ENCODE results near the gene TRAF2. TPM values are rescaled to one million over a fixed set of nuclear protein-coding genes. Genes with fewer than 3 reads are reported as not detected.
"Not testable (repeated sequence)": the region's sequence is repeated elsewhere in the genome, so short reads cannot be mapped to it uniquely, and the experiment has no call there.

The TRAF2 gene
- total RNA-seq, 2 donors from 2014 or later: 53.5 to 73.3 TPM

GRCh38 chr9:136843801-136844740 lies 42.2 kb upstream of the TRAF2 start:
- Mint-ChIP-seq H3K4me1 (ENCODE audit: low read depth) (peaks cover 29% of the 10 kb centered on the region), H3K4me3 (peak overlapping the region; percentile 62 to 63)
- H3K9me3 Mint-ChIP-seq; H3K36me3 Mint-ChIP-seq (ENCODE audit: insufficient read depth in 2 of 2); H3K27ac Mint-ChIP-seq; H3K27me3 Mint-ChIP-seq (ENCODE audit: low read depth): not testable (repeated sequence)
- DNase-seq: peak; percentile 71 to 75
- ATAC-seq (replicated peaks in 1 of 2): peak; percentile 18 to 23

DNA sequence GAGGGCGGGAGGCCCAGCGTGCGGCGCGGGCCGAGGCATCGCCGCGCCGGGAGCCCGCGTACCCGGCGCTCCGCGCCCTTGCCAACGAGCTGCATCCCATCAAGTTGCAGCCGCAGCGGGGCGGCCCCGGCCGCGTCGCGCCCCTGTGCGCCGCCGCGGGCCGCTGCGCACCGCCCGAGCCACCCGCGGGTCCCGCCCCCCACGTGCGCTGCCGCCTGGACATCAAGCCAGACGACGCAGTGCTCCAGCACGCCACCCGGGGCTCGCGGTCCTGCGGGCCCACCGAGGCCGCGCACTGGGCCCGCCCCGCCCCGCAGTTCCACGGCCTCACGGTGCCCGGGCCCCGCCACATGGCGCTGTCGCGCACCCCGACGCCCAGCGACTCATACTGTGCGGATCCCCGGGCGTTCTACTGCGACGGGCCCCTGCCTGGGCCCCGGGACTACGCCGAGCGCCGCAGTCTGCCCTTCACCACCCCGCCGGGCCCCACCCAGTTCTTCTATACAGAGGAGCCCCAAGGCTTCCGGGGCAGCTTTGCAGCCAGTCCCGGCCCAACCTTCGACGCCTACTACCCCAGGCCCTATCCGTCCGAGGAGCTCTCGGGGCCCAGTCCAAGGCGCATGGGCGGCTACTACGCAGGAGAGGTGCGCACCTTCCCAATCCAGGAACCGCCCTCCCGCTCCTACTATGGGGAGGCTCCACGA lies 41.4 kb upstream of the TRAF2 start:
- DNase-seq: peak in 1 of 2 donors; percentile 37
- Mint-ChIP-seq H3K4me3 (peak overlapping the region; percentile 25 to 37), H3K27me3 (ENCODE audit: low read depth) (no peaks in the 10 kb centered on the region), H3K4me1 (ENCODE audit: low read depth) (peaks cover 29% of the 10 kb centered on the region), H3K36me3 (ENCODE audit: insufficient read depth in 2 of 2) (peaks cover 3 to 8% of the 10 kb centered on the region in 2 donors), H3K9me3 (no peaks in the 10 kb centered on the region), H3K27ac (no peak overlapping the region)
- ATAC-seq (replicated peaks in 1 of 2): no peak

DNA sequence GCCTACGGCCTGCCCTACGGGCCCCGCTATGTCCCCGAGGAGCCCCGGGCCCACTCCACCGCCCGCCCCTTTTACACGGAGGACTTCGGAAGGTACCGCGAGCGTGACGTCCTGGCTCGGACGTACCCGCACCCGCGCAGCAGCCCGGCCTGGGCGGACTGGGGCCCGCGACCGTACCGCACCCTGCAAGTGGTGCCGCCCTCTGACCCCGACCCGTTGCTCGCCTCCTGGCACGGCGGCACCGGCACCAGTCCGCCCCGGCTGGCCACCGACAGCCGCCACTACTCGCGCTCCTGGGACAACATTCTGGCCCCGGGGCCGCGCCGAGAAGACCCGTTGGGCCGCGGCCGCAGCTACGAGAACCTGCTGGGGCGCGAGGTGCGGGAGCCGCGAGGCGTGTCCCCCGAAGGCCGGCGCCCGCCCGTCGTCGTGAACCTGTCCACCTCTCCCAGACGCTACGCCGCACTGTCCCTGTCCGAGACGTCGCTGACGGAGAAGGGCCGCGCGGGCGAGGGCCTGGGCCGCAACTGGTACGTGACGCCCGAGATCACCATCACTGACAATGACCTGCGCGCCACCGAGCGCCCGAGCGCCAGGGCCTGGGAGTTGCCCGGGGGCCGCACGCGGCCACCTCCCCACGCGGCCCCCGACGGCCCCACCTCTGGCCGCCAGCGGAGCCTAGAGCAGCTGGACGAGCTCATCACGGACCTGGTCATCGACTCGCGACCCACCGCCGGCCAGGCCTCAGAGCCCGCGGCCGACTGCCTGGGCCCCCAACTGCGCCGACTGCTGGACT lies 40.7 kb upstream of the TRAF2 start:
- peak overlapping the region; percentile 25 to 37 for H3K4me3 Mint-ChIP-seq
- no peaks in the 10 kb centered on the region for H3K9me3 Mint-ChIP-seq
- DNase-seq (no peak), ATAC-seq (replicated peaks in 1 of 2) (no peak)
- H3K27ac Mint-ChIP-seq: no peak overlapping the region
- peaks cover 3 to 8% of the 10 kb centered on the region in 2 donors for H3K36me3 Mint-ChIP-seq (ENCODE audit: insufficient read depth in 2 of 2)
- H3K27me3 Mint-ChIP-seq (ENCODE audit: low read depth): no peaks in the 10 kb centered on the region
- H3K4me1 Mint-ChIP-seq (ENCODE audit: low read depth): peaks cover 32% of the 10 kb centered on the region

DNA sequence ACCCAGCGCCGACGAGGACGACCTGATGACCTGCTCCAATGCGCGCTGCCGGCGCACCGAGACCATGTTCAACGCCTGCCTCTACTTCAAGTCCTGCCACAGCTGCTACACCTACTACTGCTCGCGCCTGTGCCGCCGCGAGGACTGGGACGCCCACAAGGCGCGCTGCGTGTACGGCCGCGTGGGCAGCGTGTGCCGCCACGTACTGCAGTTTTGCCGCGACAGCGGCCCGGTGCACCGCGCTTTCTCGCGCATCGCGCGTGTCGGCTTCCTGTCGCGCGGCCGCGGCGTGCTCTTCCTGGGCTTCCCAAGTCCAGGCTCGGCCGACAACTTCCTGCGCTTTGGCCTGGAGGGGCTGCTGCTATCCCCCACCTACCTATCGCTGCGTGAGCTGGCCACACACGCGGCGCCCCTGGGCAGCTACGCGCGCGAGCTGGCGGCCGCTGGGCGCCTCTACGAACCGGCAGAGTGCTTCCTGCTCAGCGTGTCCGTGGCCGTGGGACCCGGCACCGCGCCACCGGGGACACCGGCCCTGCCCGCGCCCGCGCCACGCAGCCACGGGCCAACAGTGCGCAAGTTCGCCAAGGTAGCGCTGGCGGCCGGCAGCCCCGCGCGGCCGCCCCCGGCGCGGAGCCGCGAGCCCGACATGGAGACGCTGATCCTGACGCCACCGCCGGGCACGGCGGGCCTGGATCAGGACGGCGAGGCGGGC lies 39.8 kb upstream of the TRAF2 start:
- Mint-ChIP-seq H3K4me1 (ENCODE audit: low read depth) (peaks cover 29% of the 10 kb centered on the region), H3K27ac (peak overlapping the region; percentile 89), H3K4me3 (peak overlapping the region; percentile 67 to 99), H3K9me3 (no peaks in the 10 kb centered on the region), H3K27me3 (ENCODE audit: low read depth) (no peaks in the 10 kb centered on the region), H3K36me3 (ENCODE audit: insufficient read depth in 2 of 2) (peaks cover 3 to 8% of the 10 kb centered on the region in 2 donors)
- ATAC-seq (replicated peaks in 1 of 2): no peak
- DNase-seq: peak in 1 of 2 donors; percentile 40

- Mint-ChIP-seq H3K4me3 (peak overlapping the region; percentile 92 to 99), H3K9me3 (no peaks in the 10 kb centered on the region), H3K36me3 (ENCODE audit: insufficient read depth in 2 of 2) (peaks cover 3 to 8% of the 10 kb centered on the region in 2 donors), H3K4me1 (ENCODE audit: low read depth) (peaks cover 22% of the 10 kb centered on the region), H3K27ac (peak overlapping the region; percentile 68), H3K27me3 (ENCODE audit: low read depth) (no peaks in the 10 kb centered on the region)
- DNase-seq (peak; percentile 28 to 47), ATAC-seq (replicated peaks in 1 of 2) (no peak)
Observed at GRCh38 chr9:136847088-136847825, 39.1 kb upstream of the TRAF2 start.

DNA sequence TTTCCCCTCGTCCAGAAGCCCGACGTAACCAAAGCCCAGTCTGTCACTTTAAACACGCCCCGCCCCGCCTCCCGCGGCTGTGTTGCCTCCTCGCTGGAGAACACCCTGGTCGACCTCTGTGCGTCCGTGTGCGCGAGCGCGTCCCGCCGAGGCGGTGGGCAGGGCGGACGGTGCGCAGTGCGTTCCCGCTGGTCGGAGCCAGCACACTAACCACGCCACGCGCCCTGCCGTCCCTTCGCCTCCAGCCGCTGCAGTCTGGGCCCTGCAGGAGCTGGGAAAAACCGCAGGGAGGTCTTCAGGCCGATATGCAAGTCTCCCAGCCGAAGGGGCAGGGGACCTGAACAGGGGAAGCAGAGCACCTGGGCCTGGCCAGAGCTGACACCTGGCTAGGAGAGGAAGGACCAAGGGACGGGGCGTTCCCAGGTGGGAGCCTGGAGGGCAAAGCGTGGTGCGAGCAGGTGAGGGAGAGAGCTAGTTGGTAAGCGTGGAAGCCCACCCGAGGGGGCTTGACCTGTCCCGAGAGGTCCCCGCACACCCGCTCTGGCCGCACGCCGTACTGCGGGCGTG lies 38.4 kb upstream of the TRAF2 start:
- Mint-ChIP-seq H3K9me3 (no peaks in the 10 kb centered on the region), H3K27me3 (ENCODE audit: low read depth) (no peaks in the 10 kb centered on the region), H3K4me1 (ENCODE audit: low read depth) (peaks cover 19% of the 10 kb centered on the region), H3K36me3 (ENCODE audit: insufficient read depth in 2 of 2) (peaks cover 3 to 8% of the 10 kb centered on the region in 2 donors), H3K4me3 (peak overlapping the region; percentile 92 to 99), H3K27ac (peak overlapping the region; percentile 51)
- DNase-seq (peak; percentile 91 to 94), ATAC-seq (replicated peaks in 1 of 2) (peak; percentile 51 to 53)

GRCh38 chr9:136848393-136849037 lies 37.8 kb upstream of the TRAF2 start:
- DNase-seq (peak; percentile 58 to 65), ATAC-seq (replicated peaks in 1 of 2) (peak; percentile 2 to 3)
- peak overlapping the region; percentile 92 to 99 for H3K4me3 Mint-ChIP-seq
- peaks cover 3 to 8% of the 10 kb centered on the region in 2 donors for H3K36me3 Mint-ChIP-seq (ENCODE audit: insufficient read depth in 2 of 2)
- no peaks in the 10 kb centered on the region for H3K27me3 Mint-ChIP-seq (ENCODE audit: low read depth)
- H3K27ac Mint-ChIP-seq: peak overlapping the region; percentile 72
- H3K4me1 Mint-ChIP-seq (ENCODE audit: low read depth): peaks cover 19% of the 10 kb centered on the region
- no peaks in the 10 kb centered on the region for H3K9me3 Mint-ChIP-seq

DNA sequence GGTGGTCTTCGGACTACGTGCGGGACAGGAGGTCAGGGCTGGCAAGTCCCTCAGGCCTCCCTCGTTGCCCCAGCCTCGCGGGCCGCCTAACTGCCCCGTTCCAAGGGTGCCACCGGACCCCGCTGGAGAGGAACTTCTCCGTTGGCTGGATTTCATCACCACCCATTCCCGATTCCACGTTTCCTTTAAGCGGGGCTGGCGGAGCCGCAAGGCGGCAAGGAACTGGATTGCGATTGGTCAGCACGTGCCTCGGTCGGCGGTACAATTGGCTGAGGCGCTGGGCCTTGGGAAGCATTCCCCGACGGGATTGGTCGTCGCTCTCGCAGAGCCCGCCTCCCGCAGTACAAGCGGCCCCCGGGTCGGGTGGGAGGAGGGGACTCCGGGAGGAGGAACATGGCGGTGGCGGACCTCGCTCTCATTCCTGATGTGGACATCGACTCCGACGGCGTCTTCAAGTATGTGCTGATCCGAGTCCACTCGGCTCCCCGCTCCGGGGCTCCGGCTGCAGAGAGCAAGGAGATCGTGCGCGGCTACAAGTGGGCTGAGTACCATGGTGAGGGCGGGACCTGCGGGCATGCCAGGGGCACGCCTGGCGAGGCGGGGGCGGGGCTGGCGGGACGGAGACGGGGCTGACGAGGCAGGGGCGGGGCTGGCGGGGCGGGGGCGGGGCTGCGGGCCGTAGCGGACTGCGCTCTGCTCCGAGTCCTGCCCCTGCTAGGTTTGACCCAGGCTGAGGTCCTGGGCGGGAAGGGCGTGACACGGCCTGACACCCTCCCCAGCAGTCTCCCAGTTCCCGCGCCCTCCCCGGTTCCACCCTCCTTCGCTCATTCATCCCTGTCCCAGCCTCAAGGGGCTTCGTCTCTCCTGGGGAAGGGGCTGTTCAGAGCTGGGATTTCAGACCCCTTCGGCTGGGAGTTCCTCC lies 37.0 kb upstream of the TRAF2 start, which contains the start of gene PHPT1:
Gene PHPT1, plus strand, starts transcription at position 372 of the 922 bp plus-strand sequence. Its CDS starts 22 bp downstream, at position 394.
- Mint-ChIP-seq H3K36me3 (ENCODE audit: insufficient read depth in 2 of 2) (peaks cover 3 to 8% of the 10 kb centered on the region in 2 donors), H3K9me3 (no peaks in the 10 kb centered on the region), H3K27ac (peak within 1 kb of the TSS; percentile 90), H3K4me3 (peak within 1 kb of the TSS; percentile 92 to 99), H3K27me3 (ENCODE audit: low read depth) (no peaks in the 10 kb centered on the region), H3K4me1 (ENCODE audit: low read depth) (peaks cover 19% of the 10 kb centered on the region)
- ATAC-seq (replicated peaks in 1 of 2) (peak; percentile 84 to 86), DNase-seq (peak; percentile 97 to 99)

- ATAC-seq (replicated peaks in 1 of 2): no peak
Observed at GRCh38 chr9:136849960-136850865, 36.1 kb upstream of the TRAF2 start.

More at GRCh38 chr9:136849960-136850865, 36.1 kb upstream of the TRAF2 start:
- Mint-ChIP-seq H3K9me3 (no peaks in the 10 kb centered on the region), H3K27me3 (ENCODE audit: low read depth) (no peaks in the 10 kb centered on the region), H3K4me1 (ENCODE audit: low read depth) (peaks cover 19% of the 10 kb centered on the region), H3K4me3 (peak overlapping the region; percentile 92 to 99), H3K27ac (no peak overlapping the region), H3K36me3 (ENCODE audit: insufficient read depth in 2 of 2) (peaks cover 3 to 8% of the 10 kb centered on the region in 2 donors)
- DNase-seq: no peak

Measured in activated T-cell treated with anti-CD3 and anti-CD28 coated beads, Interleukin-2, amount 50 U/mL, for 72 hours (primary cell).